Epithelial cell of proximal tubule (primary cell): ENCODE data around the gene PEPD. TPM values are rescaled to one million over a fixed set of nuclear protein-coding genes. Genes with fewer than 3 reads are reported as not detected.

Experiments
- DNase-seq: peaks from one replicate; pipeline ENCODE4 v3.0.0-alpha.2; 2011; ENCODE audit warnings: low read depth
- H3K4me3 ChIP-seq: 2 replicates; pipeline ENCODE4 v1.5.1; 2011; ENCODE audit warnings: low read depth, mild to moderate bottlenecking, low read length
- total RNA-seq: library from RNA; depleted of rRNA; stranded (reverse); fragments of >200 nt; gene quantifications from 2 replicates; pipeline ENCODE4 v1.2.3, GENCODE V29; 2015
- TF ChIP-seq, protein P1 (sequence below): conservative IDR thresholded peaks from 2 replicates; pipeline ENCODE4 v1.5.1; 2012; ENCODE audit warnings: low read depth, mild to moderate bottlenecking, low read length

The PEPD gene
- total RNA-seq, 1 donor from 2014 or later, result 56.7 TPM

DNA sequence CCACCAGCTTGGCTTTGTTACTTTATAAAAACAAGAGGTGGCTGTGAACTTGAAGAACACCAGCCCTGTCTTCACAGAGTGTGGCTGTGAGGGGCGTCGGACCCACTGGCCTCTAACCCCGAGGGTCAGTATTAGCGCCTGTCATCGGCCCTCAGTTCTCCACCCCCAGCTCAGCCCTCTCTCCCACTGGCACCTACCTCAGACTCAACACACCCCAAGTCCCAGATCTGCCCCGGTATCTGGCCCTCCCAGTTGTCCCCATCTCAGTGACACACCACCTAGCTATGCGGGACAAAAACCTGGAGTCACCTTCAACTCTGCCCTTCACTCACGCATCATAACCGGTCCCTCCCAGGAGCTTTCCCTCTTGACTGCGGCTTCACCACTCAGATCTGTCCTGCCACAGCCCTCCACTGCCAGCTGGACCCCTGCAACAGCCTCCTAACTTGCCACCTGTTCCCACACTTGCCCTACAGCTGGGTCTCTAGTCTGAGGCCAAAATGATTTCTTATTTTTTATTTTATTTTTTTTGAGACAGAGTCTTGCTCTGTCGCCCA is 45.4 kb downstream of the PEPD start:
- TF ChIP-seq, protein P1, sequence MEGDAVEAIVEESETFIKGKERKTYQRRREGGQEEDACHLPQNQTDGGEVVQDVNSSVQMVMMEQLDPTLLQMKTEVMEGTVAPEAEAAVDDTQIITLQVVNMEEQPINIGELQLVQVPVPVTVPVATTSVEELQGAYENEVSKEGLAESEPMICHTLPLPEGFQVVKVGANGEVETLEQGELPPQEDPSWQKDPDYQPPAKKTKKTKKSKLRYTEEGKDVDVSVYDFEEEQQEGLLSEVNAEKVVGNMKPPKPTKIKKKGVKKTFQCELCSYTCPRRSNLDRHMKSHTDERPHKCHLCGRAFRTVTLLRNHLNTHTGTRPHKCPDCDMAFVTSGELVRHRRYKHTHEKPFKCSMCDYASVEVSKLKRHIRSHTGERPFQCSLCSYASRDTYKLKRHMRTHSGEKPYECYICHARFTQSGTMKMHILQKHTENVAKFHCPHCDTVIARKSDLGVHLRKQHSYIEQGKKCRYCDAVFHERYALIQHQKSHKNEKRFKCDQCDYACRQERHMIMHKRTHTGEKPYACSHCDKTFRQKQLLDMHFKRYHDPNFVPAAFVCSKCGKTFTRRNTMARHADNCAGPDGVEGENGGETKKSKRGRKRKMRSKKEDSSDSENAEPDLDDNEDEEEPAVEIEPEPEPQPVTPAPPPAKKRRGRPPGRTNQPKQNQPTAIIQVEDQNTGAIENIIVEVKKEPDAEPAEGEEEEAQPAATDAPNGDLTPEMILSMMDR, result no peak
- no peak overlapping the region for H3K4me3 ChIP-seq
- no peak for DNase-seq

- TF ChIP-seq, protein P1, result no peak
- no peak for DNase-seq
- H3K4me3 ChIP-seq, result no peak overlapping the region
Observed at GRCh38 chr19:33473653-33474305, 47.8 kb downstream of the PEPD start.

- no peak for DNase-seq
- H3K4me3 ChIP-seq, result no peak overlapping the region
- TF ChIP-seq, protein P1, result no peak
Observed at GRCh38 chr19:33472691-33473652, 48.6 kb downstream of the PEPD start.

GRCh38 chr19:33472226-33472625 is 49.4 kb downstream of the PEPD start:
- TF ChIP-seq, protein P1, result no peak
- DNase-seq, result no peak

GRCh38 chr19:33471111-33471996 is 50.2 kb downstream of the PEPD start:
- no peak overlapping the region for H3K4me3 ChIP-seq
- TF ChIP-seq, protein P1, result no peak
- no peak for DNase-seq

More at GRCh38 chr19:33472226-33472625, 49.4 kb downstream of the PEPD start:
- H3K4me3 ChIP-seq, result no peak overlapping the region

- TF ChIP-seq, protein P1, result no peak
- no peak overlapping the region for H3K4me3 ChIP-seq
- DNase-seq, result no peak
Observed at GRCh38 chr19:33470686-33471085, 50.9 kb downstream of the PEPD start.
